22Rv1 (cell line): Measurements from ENCODE around the gene CD300LD.

Source experiments
- H3K27ac ChIP-seq: fragments of 450-650 bp; 2 replicates; pipeline ENCODE4 v1.5.1; 2017
- ZFX ChIP-seq: fragments of 450-650 bp; IDR thresholded peaks from 2 replicates; pipeline ENCODE4 v1.6.1; 2017; ENCODE audit warnings: antibody characterized with exemption, borderline replicate concordance
- TF ChIP-seq, protein P1 (sequence below): fragments of 450-650 bp; IDR thresholded peaks from 2 replicates; pipeline ENCODE4 v1.5.1; 2017; ENCODE audit warnings: mild to moderate bottlenecking

The CD300LD gene

DNA sequence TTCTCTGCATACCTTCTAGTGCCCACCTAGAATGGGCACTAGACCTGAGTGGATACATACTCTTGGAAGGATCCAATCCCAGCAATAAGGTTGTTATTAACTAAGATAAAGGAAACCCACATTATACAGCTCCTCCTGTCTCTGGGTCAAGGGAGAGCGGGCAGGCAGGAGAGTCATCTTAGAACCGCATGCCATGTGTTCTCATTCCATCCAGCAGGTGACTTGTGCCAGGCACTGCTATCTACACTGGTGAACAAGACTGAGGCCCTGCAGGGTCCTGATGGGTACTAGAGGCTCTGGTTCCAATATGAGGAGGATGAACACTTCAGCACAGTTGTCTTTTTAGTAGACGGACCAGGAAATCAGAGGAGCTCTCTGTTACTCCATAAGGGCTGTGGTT is 18.9 kb downstream of the CD300LD start:
- no peak for TF ChIP-seq ZFX
- TF ChIP-seq, protein P1, sequence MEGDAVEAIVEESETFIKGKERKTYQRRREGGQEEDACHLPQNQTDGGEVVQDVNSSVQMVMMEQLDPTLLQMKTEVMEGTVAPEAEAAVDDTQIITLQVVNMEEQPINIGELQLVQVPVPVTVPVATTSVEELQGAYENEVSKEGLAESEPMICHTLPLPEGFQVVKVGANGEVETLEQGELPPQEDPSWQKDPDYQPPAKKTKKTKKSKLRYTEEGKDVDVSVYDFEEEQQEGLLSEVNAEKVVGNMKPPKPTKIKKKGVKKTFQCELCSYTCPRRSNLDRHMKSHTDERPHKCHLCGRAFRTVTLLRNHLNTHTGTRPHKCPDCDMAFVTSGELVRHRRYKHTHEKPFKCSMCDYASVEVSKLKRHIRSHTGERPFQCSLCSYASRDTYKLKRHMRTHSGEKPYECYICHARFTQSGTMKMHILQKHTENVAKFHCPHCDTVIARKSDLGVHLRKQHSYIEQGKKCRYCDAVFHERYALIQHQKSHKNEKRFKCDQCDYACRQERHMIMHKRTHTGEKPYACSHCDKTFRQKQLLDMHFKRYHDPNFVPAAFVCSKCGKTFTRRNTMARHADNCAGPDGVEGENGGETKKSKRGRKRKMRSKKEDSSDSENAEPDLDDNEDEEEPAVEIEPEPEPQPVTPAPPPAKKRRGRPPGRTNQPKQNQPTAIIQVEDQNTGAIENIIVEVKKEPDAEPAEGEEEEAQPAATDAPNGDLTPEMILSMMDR, result no peak
- no peak overlapping the region for H3K27ac ChIP-seq

DNA sequence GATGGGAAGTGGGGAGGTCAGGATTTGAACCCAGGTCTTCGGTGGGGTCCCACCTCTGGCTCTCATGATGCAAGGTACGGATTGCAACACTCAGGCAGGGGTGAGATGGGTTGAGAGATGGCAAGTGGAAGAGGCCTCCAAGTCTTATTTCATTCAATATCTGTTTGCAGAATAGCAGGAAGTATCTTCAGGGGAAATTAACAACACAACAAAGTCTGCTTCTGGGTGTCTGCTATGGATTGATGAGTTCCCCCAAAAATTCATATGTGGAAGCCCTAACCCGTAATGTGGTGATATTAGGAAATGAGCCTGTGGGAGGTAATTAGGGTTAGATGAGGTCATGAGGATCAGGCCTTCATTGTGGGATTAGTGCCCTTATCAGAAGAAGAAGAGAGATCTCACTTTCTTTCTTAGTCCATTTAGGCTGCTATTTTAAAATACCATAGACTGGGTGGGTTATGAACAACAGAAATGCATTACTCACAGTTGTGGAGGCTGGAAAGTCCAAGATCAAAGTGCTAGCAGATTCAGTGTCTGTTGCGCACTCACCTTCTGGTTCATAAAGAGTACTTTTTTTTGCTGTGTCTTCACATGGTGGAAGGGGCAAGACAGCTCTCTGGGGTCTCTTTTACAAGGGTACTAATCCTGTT is 20.3 kb downstream of the CD300LD start:
- no peak overlapping the region for H3K27ac ChIP-seq
- TF ChIP-seq, protein P1, result no peak
- no peak for TF ChIP-seq ZFX

DNA sequence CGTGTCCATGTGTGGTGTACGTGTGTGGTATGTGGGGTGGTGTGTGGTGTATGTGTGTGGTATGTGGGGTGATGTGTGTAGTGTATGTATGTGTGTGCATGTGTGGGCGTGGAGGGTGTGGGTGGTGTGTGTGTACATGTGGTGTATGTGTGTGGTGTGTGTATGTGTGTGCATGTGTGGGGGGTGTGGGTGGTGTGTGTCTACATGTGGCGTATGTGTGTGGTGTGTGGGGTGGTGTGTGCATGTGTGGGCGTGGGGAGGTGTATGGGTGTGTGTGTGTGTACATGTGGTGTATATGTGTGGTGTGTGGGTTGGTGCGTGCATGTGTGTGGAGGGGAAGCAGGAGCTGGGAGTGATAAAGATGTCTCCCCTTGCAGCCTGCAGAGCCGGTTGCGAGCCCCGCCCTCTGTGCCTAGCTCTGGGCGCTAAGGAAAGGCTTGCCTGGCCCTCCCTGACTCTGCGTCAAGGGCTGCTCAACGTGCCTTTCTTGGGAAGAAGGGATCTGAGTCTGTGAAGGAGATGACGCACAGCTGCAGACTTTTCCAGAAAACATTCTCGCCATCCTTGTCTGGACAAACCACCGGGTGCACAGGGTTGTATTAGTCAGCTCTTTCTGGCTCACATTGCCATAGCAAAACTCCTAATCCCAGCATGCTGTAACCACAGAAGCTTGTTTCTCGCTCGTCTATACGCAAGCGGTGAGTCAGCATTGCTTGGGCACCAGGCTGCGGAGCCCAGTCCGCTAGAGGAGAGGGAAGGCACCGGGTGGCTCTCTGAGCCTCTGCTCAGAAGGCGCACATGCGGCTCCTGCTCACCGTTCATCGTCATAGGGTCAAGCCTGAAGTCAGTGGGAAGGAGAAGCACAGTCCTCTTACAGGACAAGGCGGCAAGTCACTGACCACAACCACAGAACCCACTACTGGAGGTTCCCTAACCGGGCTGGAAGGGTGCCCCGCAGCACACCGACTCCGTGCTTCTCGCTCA is 22.8 kb downstream of the CD300LD start:
- H3K27ac ChIP-seq, result no peak overlapping the region
- no peak for TF ChIP-seq ZFX
- TF ChIP-seq, protein P1, result no peak

DNA sequence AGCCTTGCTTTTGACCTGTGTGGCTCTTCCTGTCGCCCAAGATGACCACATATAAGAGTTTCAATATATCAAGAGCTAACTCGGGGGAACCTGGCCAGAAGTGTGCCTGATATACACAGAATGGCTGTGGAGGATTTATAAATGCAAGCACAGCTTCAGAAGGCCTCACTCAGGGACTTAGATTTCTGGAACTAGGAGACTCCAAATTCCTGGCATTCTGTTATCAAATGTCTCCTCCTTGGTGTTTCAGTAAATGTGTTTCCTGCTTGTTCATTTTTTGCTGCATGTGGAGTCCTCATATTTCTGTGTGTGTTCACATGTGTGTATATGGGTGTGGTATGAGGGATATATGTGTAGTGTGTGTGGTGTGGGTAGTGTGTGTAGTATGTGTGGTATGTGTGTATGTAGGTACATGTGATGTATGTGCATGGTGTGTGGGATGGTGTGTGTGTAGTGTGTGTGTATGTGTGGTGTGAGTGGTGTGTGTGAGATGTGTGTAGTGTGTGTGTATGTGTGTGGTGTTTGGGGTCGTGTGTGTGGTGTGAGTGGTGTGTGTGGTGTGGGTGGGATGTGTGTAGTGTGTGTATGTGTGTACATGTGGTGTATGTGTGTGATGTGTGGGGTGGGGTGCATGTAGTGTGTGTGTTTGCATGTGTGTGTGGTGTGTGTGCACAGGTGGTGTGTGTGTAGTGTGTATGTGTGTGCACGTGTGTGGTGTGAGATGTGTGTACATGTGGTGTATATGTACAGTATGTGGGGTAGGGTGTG is 23.8 kb downstream of the CD300LD start:
- TF ChIP-seq, protein P1, result no peak
- no peak for TF ChIP-seq ZFX
- H3K27ac ChIP-seq, result no peak overlapping the region

DNA sequence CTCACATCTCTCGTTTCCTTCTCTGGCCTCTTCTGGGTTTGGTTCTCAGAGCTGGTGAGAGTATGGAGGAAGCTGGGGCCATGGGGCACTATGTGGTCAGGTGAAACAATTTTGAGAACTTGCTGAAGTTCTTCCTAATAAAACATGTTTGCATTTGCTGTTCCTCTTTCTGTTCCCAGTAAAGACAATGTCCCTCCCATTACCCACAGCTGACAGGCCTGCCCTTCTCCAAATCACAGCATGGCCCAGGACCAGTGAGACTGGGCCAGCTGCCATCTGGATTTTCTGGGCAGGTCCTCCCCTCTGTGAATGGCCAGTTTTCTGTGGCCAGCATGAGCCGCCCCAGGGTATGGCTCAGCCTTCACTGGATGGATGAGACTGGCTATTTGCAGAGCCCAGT is 24.7 kb downstream of the CD300LD start, which contains the start of gene CD300H:
CD300H (minus strand) TSS at position 113 of the 400 bp plus-strand sequence.
- no peak for TF ChIP-seq ZFX
- TF ChIP-seq, protein P1, result no peak
- H3K27ac ChIP-seq, result no peak within 1 kb of the TSS

DNA sequence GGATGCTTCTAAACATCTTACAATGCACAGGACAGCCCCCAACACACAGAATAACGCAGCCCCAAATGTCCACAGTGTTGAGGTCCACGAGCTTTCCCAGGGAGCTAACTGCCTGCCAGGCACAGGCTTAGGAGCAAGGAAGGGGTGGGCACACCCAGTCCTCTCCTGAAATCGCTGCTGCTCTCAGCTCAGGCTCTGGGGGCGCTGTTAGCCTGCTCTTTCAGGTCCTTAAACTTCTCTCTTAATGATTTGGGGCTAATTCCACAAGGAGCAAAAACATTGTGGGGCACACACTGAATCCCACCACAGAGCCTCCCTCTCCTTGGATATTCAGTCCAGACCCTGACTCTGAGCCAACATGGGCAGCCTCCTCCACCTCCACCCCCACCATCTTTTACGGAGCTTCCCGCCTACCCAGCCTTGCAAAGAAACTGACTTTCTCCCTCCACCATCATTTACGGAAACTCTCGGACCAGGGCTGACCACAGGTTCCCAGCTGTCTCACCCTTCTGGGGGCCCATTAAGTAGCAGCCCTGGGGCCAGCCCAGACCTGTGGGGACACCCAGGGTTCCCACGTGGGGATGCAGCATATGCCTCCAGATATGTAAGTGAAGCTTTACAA is 25.8 kb downstream of the CD300LD start:
- no peak overlapping the region for H3K27ac ChIP-seq
- no peak for TF ChIP-seq ZFX
- TF ChIP-seq, protein P1, result peak; percentile 79
